K562 (cell line): ENCODE data around the gene SRSF9. TPM values are rescaled to one million over a fixed set of nuclear protein-coding genes. Genes with fewer than 3 reads are reported as not detected.

Experiments used
- FOXK2 ChIP-seq, 2 experiments: fragments of 450-650 bp; IDR thresholded peaks in 1 of 2; conservative IDR thresholded peaks in 1 of 2; 2 replicates each; pipeline ENCODE4 v1.6.1; 2016; ENCODE audit warnings: low read depth in 2 of 2, mild to moderate bottlenecking in 1 of 2
- GABPB2 ChIP-seq: fragments of 250-450 bp; sonication (Bioruptor Pico); conservative IDR thresholded peaks from 2 replicates; pipeline ENCODE4 v1.5.1; 2021; ENCODE audit warnings: mild to moderate bottlenecking
- MEIS2 ChIP-seq: fragments of 450-650 bp; IDR thresholded peaks from 2 replicates; pipeline ENCODE4 v1.6.1; 2014; ENCODE audit warnings: mild to moderate bottlenecking; ENCODE audit not compliant: partially characterized antibody
- PML ChIP-seq: IDR thresholded peaks from 2 replicates; pipeline ENCODE4 v1.6.1; 2012; ENCODE audit warnings: low read length, inconsistent platforms
- SP2 ChIP-seq: IDR thresholded peaks from 2 replicates; pipeline ENCODE4 v1.6.1; 2011; ENCODE audit warnings: mild to moderate bottlenecking, low read depth, low read length, moderate library complexity; ENCODE audit not compliant: poor library complexity, severe bottlenecking; ENCODE audit errors: extremely low read depth
- polyA plus RNA-seq, 8 experiments: library from polyadenylated mRNA; depleted of rRNA in 4 of 8; stranded (reverse) in 5 of 8; unstranded in 3 of 8; fragments of >200 nt; fragmentation: Nextera tagmentation in 2 of 8; fragmentation: Illumina TruSeq in 1 of 8; extraction: Ambion mirVana in 2 of 8; extraction: Trizol in 1 of 8; gene quantifications; 2 replicates each; pipeline versions ENCODE4 v1.2.1 to v1.2.3, GENCODE V29; 2011 to 2014; ENCODE audit warnings: inconsistent platforms in 1 of 8, missing spikeins in 1 of 8
- total RNA-seq, 7 experiments: library from RNA; depleted of rRNA in 6 of 7; stranded (reverse); fragments of >200 nt in 6 of 7; fragmentation: Illumina TruSeq in 2 of 7; extraction: Trizol in 2 of 7; gene quantifications; 2 replicates each; pipeline versions ENCODE4 v1.2.1 to v1.2.3, GENCODE V29; 2011 to 2021; ENCODE audit warnings: low replicate concordance in 1 of 7
- TF ChIP-seq, protein P1 (sequence below), 2 experiments: fragments of 450-650 bp; IDR thresholded peaks; 2 replicates each; pipeline ENCODE4 v1.6.1; 2018; ENCODE audit warnings: mild to moderate bottlenecking in 2 of 2, low read depth in 1 of 2; ENCODE audit not compliant: partially characterized antibody in 2 of 2
- TF ChIP-seq, protein P2 (sequence below): sonication (generic); formaldehyde crosslinking; IDR thresholded peaks from 2 replicates; pipeline ENCODE4 v1.4.0; 2020; ENCODE audit warnings: mild to moderate bottlenecking, missing genetic modification reagents
- TF ChIP-seq, protein P3 (sequence below): sonication (generic); formaldehyde crosslinking; IDR thresholded peaks from 2 replicates; pipeline ENCODE4 v1.8.1; 2022; ENCODE audit warnings: missing genetic modification reagents
- TF ChIP-seq, protein P4 (sequence below), 2 experiments: IDR thresholded peaks in 1 of 2; conservative IDR thresholded peaks in 1 of 2; 2 replicates each; pipeline ENCODE4 v1.6.1; 2016; ENCODE audit warnings: low read depth in 2 of 2, mild to moderate bottlenecking in 1 of 2, missing compliant biosample characterization in 1 of 2, missing genetic modification characterization in 1 of 2, moderate library complexity in 1 of 2
- TF ChIP-seq, protein P5 (sequence below): sonication (generic); formaldehyde crosslinking; IDR thresholded peaks from 2 replicates; pipeline ENCODE4 v1.8.0; 2022; ENCODE audit warnings: mild to moderate bottlenecking, low read depth, missing genetic modification reagents
- TF ChIP-seq, protein P6 (sequence below): fragments of 200-400 bp; formaldehyde crosslinking; IDR thresholded peaks from 2 replicates; pipeline ENCODE4 v1.6.1; 2017; ENCODE audit warnings: mild to moderate bottlenecking, low read depth, low read length, moderate library complexity

SRSF9 gene
- total and polyA plus RNA-seq, 9 of the 15 experiments (the other 6 are each of a cell fraction or from before 2014, with no cell fraction given): 40.3 to 291 (median 230) TPM

DNA sequence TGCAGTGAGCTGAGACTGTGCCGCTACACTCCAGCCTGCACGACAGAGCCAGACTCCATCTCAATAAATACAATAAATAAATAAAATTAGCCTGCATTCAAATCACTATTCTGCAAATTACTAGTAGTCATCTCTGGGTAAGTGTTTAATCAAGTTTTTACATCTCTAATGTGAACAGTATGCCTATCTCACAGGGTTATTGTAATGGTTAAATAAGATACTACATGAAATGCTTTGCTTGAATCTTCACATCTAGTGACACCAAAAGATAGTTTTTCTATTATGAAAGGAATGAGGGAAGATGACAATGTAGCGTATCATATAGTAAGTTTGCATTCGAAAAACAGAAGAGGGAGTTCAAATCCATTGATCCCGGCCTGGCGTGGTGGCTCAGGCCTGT, 2.1 kb downstream of the SRSF9 start (continued):
- TF ChIP-seq, protein P1, sequence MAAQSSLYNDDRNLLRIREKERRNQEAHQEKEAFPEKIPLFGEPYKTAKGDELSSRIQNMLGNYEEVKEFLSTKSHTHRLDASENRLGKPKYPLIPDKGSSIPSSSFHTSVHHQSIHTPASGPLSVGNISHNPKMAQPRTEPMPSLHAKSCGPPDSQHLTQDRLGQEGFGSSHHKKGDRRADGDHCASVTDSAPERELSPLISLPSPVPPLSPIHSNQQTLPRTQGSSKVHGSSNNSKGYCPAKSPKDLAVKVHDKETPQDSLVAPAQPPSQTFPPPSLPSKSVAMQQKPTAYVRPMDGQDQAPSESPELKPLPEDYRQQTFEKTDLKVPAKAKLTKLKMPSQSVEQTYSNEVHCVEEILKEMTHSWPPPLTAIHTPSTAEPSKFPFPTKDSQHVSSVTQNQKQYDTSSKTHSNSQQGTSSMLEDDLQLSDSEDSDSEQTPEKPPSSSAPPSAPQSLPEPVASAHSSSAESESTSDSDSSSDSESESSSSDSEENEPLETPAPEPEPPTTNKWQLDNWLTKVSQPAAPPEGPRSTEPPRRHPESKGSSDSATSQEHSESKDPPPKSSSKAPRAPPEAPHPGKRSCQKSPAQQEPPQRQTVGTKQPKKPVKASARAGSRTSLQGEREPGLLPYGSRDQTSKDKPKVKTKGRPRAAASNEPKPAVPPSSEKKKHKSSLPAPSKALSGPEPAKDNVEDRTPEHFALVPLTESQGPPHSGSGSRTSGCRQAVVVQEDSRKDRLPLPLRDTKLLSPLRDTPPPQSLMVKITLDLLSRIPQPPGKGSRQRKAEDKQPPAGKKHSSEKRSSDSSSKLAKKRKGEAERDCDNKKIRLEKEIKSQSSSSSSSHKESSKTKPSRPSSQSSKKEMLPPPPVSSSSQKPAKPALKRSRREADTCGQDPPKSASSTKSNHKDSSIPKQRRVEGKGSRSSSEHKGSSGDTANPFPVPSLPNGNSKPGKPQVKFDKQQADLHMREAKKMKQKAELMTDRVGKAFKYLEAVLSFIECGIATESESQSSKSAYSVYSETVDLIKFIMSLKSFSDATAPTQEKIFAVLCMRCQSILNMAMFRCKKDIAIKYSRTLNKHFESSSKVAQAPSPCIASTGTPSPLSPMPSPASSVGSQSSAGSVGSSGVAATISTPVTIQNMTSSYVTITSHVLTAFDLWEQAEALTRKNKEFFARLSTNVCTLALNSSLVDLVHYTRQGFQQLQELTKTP (IDR thresholded peaks at IDR 0.05; ENCODE audit: low read depth in 1 of 2, partially characterized antibody in 2 of 2): no peak
- TF ChIP-seq, protein P2, sequence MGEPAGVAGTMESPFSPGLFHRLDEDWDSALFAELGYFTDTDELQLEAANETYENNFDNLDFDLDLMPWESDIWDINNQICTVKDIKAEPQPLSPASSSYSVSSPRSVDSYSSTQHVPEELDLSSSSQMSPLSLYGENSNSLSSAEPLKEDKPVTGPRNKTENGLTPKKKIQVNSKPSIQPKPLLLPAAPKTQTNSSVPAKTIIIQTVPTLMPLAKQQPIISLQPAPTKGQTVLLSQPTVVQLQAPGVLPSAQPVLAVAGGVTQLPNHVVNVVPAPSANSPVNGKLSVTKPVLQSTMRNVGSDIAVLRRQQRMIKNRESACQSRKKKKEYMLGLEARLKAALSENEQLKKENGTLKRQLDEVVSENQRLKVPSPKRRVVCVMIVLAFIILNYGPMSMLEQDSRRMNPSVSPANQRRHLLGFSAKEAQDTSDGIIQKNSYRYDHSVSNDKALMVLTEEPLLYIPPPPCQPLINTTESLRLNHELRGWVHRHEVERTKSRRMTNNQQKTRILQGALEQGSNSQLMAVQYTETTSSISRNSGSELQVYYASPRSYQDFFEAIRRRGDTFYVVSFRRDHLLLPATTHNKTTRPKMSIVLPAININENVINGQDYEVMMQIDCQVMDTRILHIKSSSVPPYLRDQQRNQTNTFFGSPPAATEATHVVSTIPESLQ (CRISPR knock-in tag): no peak
- TF ChIP-seq SP2 (no peak), MEIS2 (no peak), PML (no peak), GABPB2 (CRISPR knock-in tag) (no peak), FOXK2 (conservative IDR thresholded peaks at IDR 0.05 in 1 of 2, IDR thresholded peaks at IDR 0.05 in 1 of 2; ENCODE audit: low read depth in 2 of 2) (no peak)
- TF ChIP-seq, protein P3, sequence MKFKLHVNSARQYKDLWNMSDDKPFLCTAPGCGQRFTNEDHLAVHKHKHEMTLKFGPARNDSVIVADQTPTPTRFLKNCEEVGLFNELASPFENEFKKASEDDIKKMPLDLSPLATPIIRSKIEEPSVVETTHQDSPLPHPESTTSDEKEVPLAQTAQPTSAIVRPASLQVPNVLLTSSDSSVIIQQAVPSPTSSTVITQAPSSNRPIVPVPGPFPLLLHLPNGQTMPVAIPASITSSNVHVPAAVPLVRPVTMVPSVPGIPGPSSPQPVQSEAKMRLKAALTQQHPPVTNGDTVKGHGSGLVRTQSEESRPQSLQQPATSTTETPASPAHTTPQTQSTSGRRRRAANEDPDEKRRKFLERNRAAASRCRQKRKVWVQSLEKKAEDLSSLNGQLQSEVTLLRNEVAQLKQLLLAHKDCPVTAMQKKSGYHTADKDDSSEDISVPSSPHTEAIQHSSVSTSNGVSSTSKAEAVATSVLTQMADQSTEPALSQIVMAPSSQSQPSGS (CRISPR knock-in tag): no peak
- TF ChIP-seq, protein P4, sequence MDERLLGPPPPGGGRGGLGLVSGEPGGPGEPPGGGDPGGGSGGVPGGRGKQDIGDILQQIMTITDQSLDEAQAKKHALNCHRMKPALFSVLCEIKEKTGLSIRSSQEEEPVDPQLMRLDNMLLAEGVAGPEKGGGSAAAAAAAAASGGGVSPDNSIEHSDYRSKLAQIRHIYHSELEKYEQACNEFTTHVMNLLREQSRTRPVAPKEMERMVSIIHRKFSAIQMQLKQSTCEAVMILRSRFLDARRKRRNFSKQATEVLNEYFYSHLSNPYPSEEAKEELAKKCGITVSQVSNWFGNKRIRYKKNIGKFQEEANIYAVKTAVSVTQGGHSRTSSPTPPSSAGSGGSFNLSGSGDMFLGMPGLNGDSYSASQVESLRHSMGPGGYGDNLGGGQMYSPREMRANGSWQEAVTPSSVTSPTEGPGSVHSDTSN (CRISPR knock-in tag; IDR thresholded peaks at IDR 0.05; ENCODE audit: low read depth): no peak
- TF ChIP-seq, protein P4 (tag; conservative IDR thresholded peaks at IDR 0.05; ENCODE audit: low read depth): no peak
- TF ChIP-seq, protein P5, sequence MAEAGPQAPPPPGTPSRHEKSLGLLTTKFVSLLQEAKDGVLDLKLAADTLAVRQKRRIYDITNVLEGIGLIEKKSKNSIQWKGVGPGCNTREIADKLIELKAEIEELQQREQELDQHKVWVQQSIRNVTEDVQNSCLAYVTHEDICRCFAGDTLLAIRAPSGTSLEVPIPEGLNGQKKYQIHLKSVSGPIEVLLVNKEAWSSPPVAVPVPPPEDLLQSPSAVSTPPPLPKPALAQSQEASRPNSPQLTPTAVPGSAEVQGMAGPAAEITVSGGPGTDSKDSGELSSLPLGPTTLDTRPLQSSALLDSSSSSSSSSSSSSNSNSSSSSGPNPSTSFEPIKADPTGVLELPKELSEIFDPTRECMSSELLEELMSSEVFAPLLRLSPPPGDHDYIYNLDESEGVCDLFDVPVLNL (CRISPR knock-in tag): no peak
- TF ChIP-seq, protein P6, sequence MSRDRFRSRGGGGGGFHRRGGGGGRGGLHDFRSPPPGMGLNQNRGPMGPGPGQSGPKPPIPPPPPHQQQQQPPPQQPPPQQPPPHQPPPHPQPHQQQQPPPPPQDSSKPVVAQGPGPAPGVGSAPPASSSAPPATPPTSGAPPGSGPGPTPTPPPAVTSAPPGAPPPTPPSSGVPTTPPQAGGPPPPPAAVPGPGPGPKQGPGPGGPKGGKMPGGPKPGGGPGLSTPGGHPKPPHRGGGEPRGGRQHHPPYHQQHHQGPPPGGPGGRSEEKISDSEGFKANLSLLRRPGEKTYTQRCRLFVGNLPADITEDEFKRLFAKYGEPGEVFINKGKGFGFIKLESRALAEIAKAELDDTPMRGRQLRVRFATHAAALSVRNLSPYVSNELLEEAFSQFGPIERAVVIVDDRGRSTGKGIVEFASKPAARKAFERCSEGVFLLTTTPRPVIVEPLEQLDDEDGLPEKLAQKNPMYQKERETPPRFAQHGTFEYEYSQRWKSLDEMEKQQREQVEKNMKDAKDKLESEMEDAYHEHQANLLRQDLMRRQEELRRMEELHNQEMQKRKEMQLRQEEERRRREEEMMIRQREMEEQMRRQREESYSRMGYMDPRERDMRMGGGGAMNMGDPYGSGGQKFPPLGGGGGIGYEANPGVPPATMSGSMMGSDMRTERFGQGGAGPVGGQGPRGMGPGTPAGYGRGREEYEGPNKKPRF: no peak
